ENCODE data around the gene NOSIP.

Gene NOSIP

GRCh38 chr19:49566302-49566701 lies 14.1 kb downstream of the NOSIP start:
- H4K20me1 ChIP-seq (ENCODE audit: insufficient read depth), result no peaks in the 10 kb centered on the region
- peaks cover 45% of the 10 kb centered on the region for H3K79me2 ChIP-seq (ENCODE audit: insufficient read depth, low read depth)

GRCh38 chr19:49565261-49565660 lies 15.1 kb downstream of the NOSIP start:
- no peak for TF ChIP-seq CTCF (conservative IDR thresholded peaks at IDR 0.05; ENCODE audit: low read depth, low read length)
- Histone ChIP-seq H2AFZ (ENCODE audit: low read depth) (no peak overlapping the region), H3K4me2 (peak overlapping the region; percentile 50), H3K4me1 (ENCODE audit: low read depth, poor library complexity, severe bottlenecking) (peaks cover 84% of the 10 kb centered on the region), H3K4me3 (IDR thresholded peaks at IDR 0.05; ENCODE audit: insufficient read depth, low read depth, low read length) (no peak overlapping the region), H3K36me3 (ENCODE audit: insufficient read depth) (no peaks in the 10 kb centered on the region), H3K79me2 (ENCODE audit: insufficient read depth, low read depth) (peaks cover 45% of the 10 kb centered on the region), H3K27me3 (ENCODE audit: insufficient read depth, low read depth) (no peaks in the 10 kb centered on the region), H3K9ac (no peak overlapping the region; the same call in 1 of the 2 replicates), H3K27ac (peak overlapping the region; percentile 37; the same call in 1 of the 2 replicates), H4K20me1 (ENCODE audit: insufficient read depth) (no peaks in the 10 kb centered on the region)

More at GRCh38 chr19:49566302-49566701, 14.1 kb downstream of the NOSIP start:
- no peak overlapping the region for H3K9ac ChIP-seq
- H3K27me3 ChIP-seq (ENCODE audit: insufficient read depth, low read depth), result no peaks in the 10 kb centered on the region
- no peaks in the 10 kb centered on the region for H3K36me3 ChIP-seq (ENCODE audit: insufficient read depth)
- H3K4me3 ChIP-seq (IDR thresholded peaks at IDR 0.05; ENCODE audit: insufficient read depth, low read depth, low read length), result no peak overlapping the region
- no peak overlapping the region for H3K27ac ChIP-seq
- no peak for TF ChIP-seq CTCF (conservative IDR thresholded peaks at IDR 0.05; ENCODE audit: low read depth, low read length)
- H3K4me2 ChIP-seq, result no peak overlapping the region
- H2AFZ ChIP-seq (ENCODE audit: low read depth), result no peak overlapping the region
- peaks cover 89% of the 10 kb centered on the region for H3K4me1 ChIP-seq (ENCODE audit: low read depth, poor library complexity, severe bottlenecking)

GRCh38 chr19:49564616-49565045 lies 15.7 kb downstream of the NOSIP start:
- Histone ChIP-seq H3K27ac (peak overlapping the region; percentile 37; the same call in 1 of the 2 replicates), H3K9ac (no peak overlapping the region; the same call in 1 of the 2 replicates), H3K4me2 (peak overlapping the region; percentile 50; the same call in 1 of the 2 replicates), H3K79me2 (ENCODE audit: insufficient read depth, low read depth) (peaks cover 42% of the 10 kb centered on the region), H3K4me1 (ENCODE audit: low read depth, poor library complexity, severe bottlenecking) (peaks cover 79% of the 10 kb centered on the region), H3K4me3 (IDR thresholded peaks at IDR 0.05; ENCODE audit: insufficient read depth, low read depth, low read length) (no peak overlapping the region), H4K20me1 (ENCODE audit: insufficient read depth) (no peaks in the 10 kb centered on the region), H3K36me3 (ENCODE audit: insufficient read depth) (no peaks in the 10 kb centered on the region), H2AFZ (ENCODE audit: low read depth) (no peak overlapping the region), H3K27me3 (ENCODE audit: insufficient read depth, low read depth) (no peaks in the 10 kb centered on the region)
- TF ChIP-seq CTCF (conservative IDR thresholded peaks at IDR 0.05; ENCODE audit: low read depth, low read length), result no peak

- H3K27ac ChIP-seq, result no peak overlapping the region
- H3K36me3 ChIP-seq (ENCODE audit: insufficient read depth), result no peaks in the 10 kb centered on the region
- no peaks in the 10 kb centered on the region for H3K27me3 ChIP-seq (ENCODE audit: insufficient read depth, low read depth)
- H3K79me2 ChIP-seq (ENCODE audit: insufficient read depth, low read depth), result peaks cover 20% of the 10 kb centered on the region; the same call in 1 of the 2 replicates
- H3K9ac ChIP-seq, result no peak overlapping the region
- no peak overlapping the region for H2AFZ ChIP-seq (ENCODE audit: low read depth)
- H3K4me1 ChIP-seq (ENCODE audit: low read depth, poor library complexity, severe bottlenecking), result peaks cover 37% of the 10 kb centered on the region
- no peak overlapping the region for H3K4me2 ChIP-seq
- TF ChIP-seq CTCF (conservative IDR thresholded peaks at IDR 0.05; ENCODE audit: low read depth, low read length), result no peak
- H4K20me1 ChIP-seq (ENCODE audit: insufficient read depth), result no peaks in the 10 kb centered on the region
- H3K4me3 ChIP-seq (IDR thresholded peaks at IDR 0.05; ENCODE audit: insufficient read depth, low read depth, low read length), result no peak overlapping the region
These were observed 19.9 kb downstream of the NOSIP start for GRCh38 chr19:49560358-49560900.

Data from KMS-11 (cell line).